Activated naive CD8-positive, alpha-beta T cell treated with anti-CD3 and anti-CD28 coated beads, Interleukin-2, amount 10 ng/mL, durations not matched to agents 7 days and 5 days (primary cell): ENCODE measurements around the gene AFG3L2. TPM values are rescaled to one million over a fixed set of nuclear protein-coding genes. Genes with fewer than 3 reads are reported as not detected.

ENCODE experiments used
- ATAC-seq: fragments of 150-1000 bp; cut with Tn5 transposase; one replicate; pipeline ENCODE4 v1.10.0; 2021; ENCODE audit warnings: low read depth, moderate library complexity
- POLR2A ChIA-PET: fragments of 350-600 bp; sonication (Branson Sonifier 250); formaldehyde crosslinking; loops from one replicate; lab custom pipeline; 2021; ENCODE audit warnings: antibody characterized with exemption; lab: Charles Lee
- DNase-seq: peaks from one replicate; pipeline ENCODE4 v3.0.0; 2021
- H3K27ac Mint-ChIP-seq: one replicate; pipeline ENCODE4 v1.8.0; 2022; ENCODE audit warnings: mild to moderate bottlenecking, mixed read lengths
- H3K27me3 Mint-ChIP-seq: one replicate; pipeline ENCODE4 v1.8.0; 2022; ENCODE audit warnings: mild to moderate bottlenecking, moderate library complexity, mixed read lengths
- H3K36me3 Mint-ChIP-seq: one replicate; pipeline ENCODE4 v1.8.0; 2021; ENCODE audit warnings: mild to moderate bottlenecking, mixed read lengths
- H3K4me1 Mint-ChIP-seq: one replicate; pipeline ENCODE4 v1.8.0; 2021; ENCODE audit warnings: mixed read lengths
- H3K4me3 Mint-ChIP-seq: one replicate; pipeline ENCODE4 v1.8.0; 2022; ENCODE audit warnings: mild to moderate bottlenecking, moderate library complexity, mixed read lengths
- H3K9me3 Mint-ChIP-seq: one replicate; pipeline ENCODE4 v1.8.0; 2021; ENCODE audit warnings: mixed read lengths
- total RNA-seq, 2 experiments: library from RNA; stranded (reverse); gene quantifications; one replicate each; pipeline ENCODE4 v1.2.3, GENCODE V29; 2021

AFG3L2 gene
- total RNA-seq, 2 experiments from 2014 or later, result 38.3 to 40.3 TPM

GRCh38 chr18:12408247-12408869 lies 31.3 kb upstream of the AFG3L2 start:
- POLR2A ChIA-PET, result interaction anchor here (1.8 to 2.4 kb wide), 3 partner anchors 11 to 32 kb away, joined by 8 to 15 read pairs (median 13); partner anchors contain the start of gene AFG3L2
- no peak for ATAC-seq
- Mint-ChIP-seq H3K36me3 (peaks cover 1% of the 10 kb centered on the region), H3K9me3 (no peaks in the 10 kb centered on the region), H3K27me3 (peaks cover 38% of the 10 kb centered on the region), H3K4me1 (peaks cover 16% of the 10 kb centered on the region), H3K4me3 (peak overlapping the region; percentile 81), H3K27ac (peak overlapping the region; percentile 56)
- DNase-seq, result no peak

GRCh38 chr18:12406371-12407111 lies 29.5 kb upstream of the AFG3L2 start:
- Mint-ChIP-seq H3K4me3 (peak overlapping the region; percentile 88), H3K9me3 (no peaks in the 10 kb centered on the region), H3K27me3 (peaks cover 55% of the 10 kb centered on the region), H3K4me1 (peaks cover 16% of the 10 kb centered on the region), H3K36me3 (no peaks in the 10 kb centered on the region), H3K27ac (no peak overlapping the region)
- DNase-seq (no peak), ATAC-seq (no peak)
- POLR2A ChIA-PET, result interaction anchor here (2.4 kb wide), 1 partner anchor 30 kb away, joined by 15 read pairs; the partner anchor contains the start of gene AFG3L2

- ATAC-seq, result no peak
- Mint-ChIP-seq H3K27ac (no peak overlapping the region), H3K4me3 (no peak overlapping the region), H3K36me3 (no peaks in the 10 kb centered on the region), H3K9me3 (no peaks in the 10 kb centered on the region), H3K27me3 (peaks cover 55% of the 10 kb centered on the region), H3K4me1 (peaks cover 16% of the 10 kb centered on the region)
- DNase-seq, result no peak
- POLR2A ChIA-PET, result no interaction called here
Observed at GRCh38 chr18:12405066-12405465, 28.0 kb upstream of the AFG3L2 start.

GRCh38 chr18:12403601-12404506 lies 26.8 kb upstream of the AFG3L2 start:
- Mint-ChIP-seq H3K9me3 (no peaks in the 10 kb centered on the region), H3K4me3 (no peak overlapping the region), H3K4me1 (peaks cover 16% of the 10 kb centered on the region), H3K27ac (no peak overlapping the region), H3K27me3 (peaks cover 55% of the 10 kb centered on the region), H3K36me3 (no peaks in the 10 kb centered on the region)
- no peak for ATAC-seq
- no peak for DNase-seq
- POLR2A ChIA-PET, result interaction anchor here (1.1 kb wide), 1 partner anchor 27 kb away, joined by 3 read pairs; the partner anchor contains the start of gene AFG3L2

GRCh38 chr18:12401881-12402280 lies 24.9 kb upstream of the AFG3L2 start:
- Mint-ChIP-seq H3K27ac (no peak overlapping the region), H3K4me3 (no peak overlapping the region), H3K9me3 (no peaks in the 10 kb centered on the region), H3K36me3 (no peaks in the 10 kb centered on the region), H3K4me1 (peaks cover 6% of the 10 kb centered on the region), H3K27me3 (peaks cover 55% of the 10 kb centered on the region)
- no peak for DNase-seq
- no peak for ATAC-seq
- POLR2A ChIA-PET, result interaction anchor here (0.5 kb wide), 1 partner anchor 20 kb away, joined by 6 read pairs; no protein-coding TSS in a partner anchor

GRCh38 chr18:12399231-12399630 lies 22.2 kb upstream of the AFG3L2 start:
- H3K4me3 Mint-ChIP-seq, result no peak overlapping the region
- H3K9me3 Mint-ChIP-seq, result no peaks in the 10 kb centered on the region
- H3K36me3 Mint-ChIP-seq, result no peaks in the 10 kb centered on the region
- H3K27ac Mint-ChIP-seq, result no peak overlapping the region
- no peaks in the 10 kb centered on the region for H3K4me1 Mint-ChIP-seq
- ATAC-seq, result no peak
- DNase-seq, result no peak
- H3K27me3 Mint-ChIP-seq, result peaks cover 35% of the 10 kb centered on the region
- POLR2A ChIA-PET, result no interaction called here

- H3K27me3 Mint-ChIP-seq, result peaks cover 31% of the 10 kb centered on the region
- no peak overlapping the region for H3K4me3 Mint-ChIP-seq
- ATAC-seq, result no peak
- no peak for DNase-seq
- H3K4me1 Mint-ChIP-seq, result no peaks in the 10 kb centered on the region
- H3K36me3 Mint-ChIP-seq, result no peaks in the 10 kb centered on the region
- POLR2A ChIA-PET, result no interaction called here
- no peak overlapping the region for H3K27ac Mint-ChIP-seq
- H3K9me3 Mint-ChIP-seq, result no peaks in the 10 kb centered on the region
Observed at GRCh38 chr18:12398625-12399024, 21.6 kb upstream of the AFG3L2 start.

GRCh38 chr18:12397793-12398192 lies 20.8 kb upstream of the AFG3L2 start:
- no peak for ATAC-seq
- POLR2A ChIA-PET, result no interaction called here
- Mint-ChIP-seq H3K36me3 (no peaks in the 10 kb centered on the region), H3K27me3 (peaks cover 23% of the 10 kb centered on the region), H3K9me3 (no peaks in the 10 kb centered on the region), H3K27ac (no peak overlapping the region), H3K4me3 (no peak overlapping the region), H3K4me1 (no peaks in the 10 kb centered on the region)
- DNase-seq, result no peak

- Mint-ChIP-seq H3K9me3 (no peaks in the 10 kb centered on the region), H3K27ac (no peak overlapping the region), H3K36me3 (no peaks in the 10 kb centered on the region), H3K4me1 (no peaks in the 10 kb centered on the region), H3K27me3 (peaks cover 17% of the 10 kb centered on the region), H3K4me3 (no peak overlapping the region)
- POLR2A ChIA-PET, result no interaction called here
- DNase-seq, result no peak
- no peak for ATAC-seq
Observed at GRCh38 chr18:12397254-12397653, 20.2 kb upstream of the AFG3L2 start.

GRCh38 chr18:12394428-12394827 lies 17.4 kb upstream of the AFG3L2 start:
- no peak overlapping the region for H3K27ac Mint-ChIP-seq
- ATAC-seq (peak; percentile 30), DNase-seq (no peak)
- H3K4me1 Mint-ChIP-seq, result no peaks in the 10 kb centered on the region
- peaks cover 11% of the 10 kb centered on the region for H3K27me3 Mint-ChIP-seq
- no peaks in the 10 kb centered on the region for H3K36me3 Mint-ChIP-seq
- POLR2A ChIA-PET, result no interaction called here
- H3K9me3 Mint-ChIP-seq, result no peaks in the 10 kb centered on the region
- H3K4me3 Mint-ChIP-seq, result no peak overlapping the region

GRCh38 chr18:12393998-12394397 lies 17.0 kb upstream of the AFG3L2 start:
- POLR2A ChIA-PET, result no interaction called here
- Mint-ChIP-seq H3K4me1 (no peaks in the 10 kb centered on the region), H3K4me3 (no peak overlapping the region), H3K27ac (no peak overlapping the region), H3K27me3 (peaks cover 12% of the 10 kb centered on the region), H3K9me3 (no peaks in the 10 kb centered on the region), H3K36me3 (no peaks in the 10 kb centered on the region)
- ATAC-seq (no peak), DNase-seq (no peak)

GRCh38 chr18:12393510-12393909 lies 16.5 kb upstream of the AFG3L2 start:
- ATAC-seq, result no peak
- Mint-ChIP-seq H3K4me3 (no peak overlapping the region), H3K4me1 (no peaks in the 10 kb centered on the region), H3K36me3 (no peaks in the 10 kb centered on the region), H3K9me3 (no peaks in the 10 kb centered on the region), H3K27me3 (peaks cover 13% of the 10 kb centered on the region), H3K27ac (no peak overlapping the region)
- POLR2A ChIA-PET, result no interaction called here
- no peak for DNase-seq
